Mesendoderm (in vitro differentiated cells): ENCODE results near the gene UGT3A1.

Experiments
- DNase-seq: peaks from one replicate; pipeline ENCODE4 v3.0.0; 2013
- H2AK5ac ChIP-seq: 2 replicates; pipeline ENCODE4 v1.6.1; 2013; ENCODE audit warnings: low read length, inconsistent platforms
- H2BK120ac ChIP-seq: 2 replicates; pipeline ENCODE4 v1.6.1; 2013; ENCODE audit warnings: low read depth, mild to moderate bottlenecking, low read length, moderate library complexity, mixed read lengths
- H2BK15ac ChIP-seq: replicated peaks from 2 replicates; pipeline ENCODE4 v1.6.1; 2013; ENCODE audit warnings: low read depth, mild to moderate bottlenecking, moderate library complexity
- H2BK5ac ChIP-seq: 2 replicates; pipeline ENCODE4 v1.6.1; 2013; ENCODE audit warnings: low read length, inconsistent platforms
- H3K18ac ChIP-seq: 2 replicates; pipeline ENCODE4 v1.6.1; 2013; ENCODE audit warnings: mild to moderate bottlenecking, low read length, mixed read lengths
- H3K23ac ChIP-seq: one replicate; pipeline ENCODE4 v1.6.1; 2013; ENCODE audit warnings: low read length
- H3K27ac ChIP-seq: 2 replicates; pipeline ENCODE4 v1.5.1; 2013; ENCODE audit warnings: low read depth, mild to moderate bottlenecking, inconsistent platforms, low read length, moderate library complexity
- H3K27me3 ChIP-seq: 2 replicates; pipeline ENCODE4 v1.6.1; 2013; ENCODE audit warnings: low read length, control low read depth, mild to moderate bottlenecking, inconsistent platforms; ENCODE audit not compliant: insufficient read depth, poor library complexity
- H3K36me3 ChIP-seq: 2 replicates; pipeline ENCODE4 v1.6.1; 2013; ENCODE audit warnings: low read length, inconsistent platforms; ENCODE audit not compliant: control insufficient read depth, insufficient read depth
- H3K4ac ChIP-seq: one replicate; pipeline ENCODE4 v1.6.1; 2013; ENCODE audit warnings: low read depth, mild to moderate bottlenecking, low read length, moderate library complexity
- H3K4me1 ChIP-seq: 2 replicates; pipeline ENCODE4 v1.6.1; 2013; ENCODE audit warnings: low read depth, low read length, inconsistent platforms; ENCODE audit not compliant: control insufficient read depth
- H3K4me2 ChIP-seq: 2 replicates; pipeline ENCODE4 v1.6.1; 2013; ENCODE audit warnings: low read length
- H3K4me3 ChIP-seq: 2 replicates; pipeline ENCODE4 v1.5.1; 2013; ENCODE audit warnings: mild to moderate bottlenecking, low read length
- H3K56ac ChIP-seq: one replicate; pipeline ENCODE4 v1.6.1; 2013; ENCODE audit warnings: low read length
- H3K79me1 ChIP-seq: 2 replicates; pipeline ENCODE4 v1.6.1; 2013; ENCODE audit warnings: low read length, inconsistent platforms
- H3K79me2 ChIP-seq: 2 replicates; pipeline ENCODE4 v1.6.1; 2013; ENCODE audit warnings: mild to moderate bottlenecking, low read length; ENCODE audit not compliant: control insufficient read depth, insufficient read depth
- H3K9ac ChIP-seq: 2 replicates; pipeline ENCODE4 v1.6.1; 2013; ENCODE audit warnings: low read length, inconsistent platforms
- H4K5ac ChIP-seq: one replicate; pipeline ENCODE4 v1.6.1; 2013; ENCODE audit warnings: low read length
- H4K8ac ChIP-seq: one replicate; pipeline ENCODE4 v1.6.1; 2013; ENCODE audit warnings: low read depth, mild to moderate bottlenecking, control low read depth, low read length, moderate library complexity
- WGBS: extraction: QIAGEN DNeasy Blood & Tissue Kit; methylation state at CpG from one replicate; pipeline ENCODE4 v1.1.7; 2013; ENCODE audit warnings: low lambda C conversion rate, missing lambda C conversion rate; ENCODE audit not compliant: insufficient coverage; ENCODE audit errors: extremely low coverage; 5-methylcytosine and 5-hydroxymethylcytosine counted together

Gene UGT3A1

GRCh38 chr5:35904443-35905132 lies 86.6 kb downstream of the UGT3A1 start:
- no peak overlapping the region for H3K4me3 ChIP-seq
- no peak overlapping the region for H3K56ac ChIP-seq
- no peak overlapping the region for H4K5ac ChIP-seq
- WGBS = no CpG with 5 or more reads among the region's 11 CpGs
- no peak overlapping the region for H2AK5ac ChIP-seq
- H3K9ac ChIP-seq = no peak overlapping the region
- H3K27me3 ChIP-seq = no peaks in the 10 kb centered on the region
- no peak overlapping the region for H2BK120ac ChIP-seq
- H2BK15ac ChIP-seq = no peak overlapping the region
- H4K8ac ChIP-seq = no peak overlapping the region
- H3K23ac ChIP-seq = no peak overlapping the region
- H3K18ac ChIP-seq = no peak overlapping the region
- H3K27ac ChIP-seq = no peak overlapping the region
- no peaks in the 10 kb centered on the region for H3K36me3 ChIP-seq
- no peak overlapping the region for H3K4me2 ChIP-seq
- H3K79me2 ChIP-seq = no peaks in the 10 kb centered on the region
- H3K4me1 ChIP-seq = peaks cover 2% of the 10 kb centered on the region
- H2BK5ac ChIP-seq = no peak overlapping the region
- no peaks in the 10 kb centered on the region for H3K79me1 ChIP-seq
- H3K4ac ChIP-seq = no peak overlapping the region
- no peak for DNase-seq

GRCh38 chr5:35903631-35904203 lies 87.5 kb downstream of the UGT3A1 start:
- Histone ChIP-seq H3K4ac (no peak overlapping the region), H3K4me1 (peaks cover 2% of the 10 kb centered on the region), H3K36me3 (no peaks in the 10 kb centered on the region), H2AK5ac (no peak overlapping the region), H3K18ac (no peak overlapping the region), H3K79me1 (no peaks in the 10 kb centered on the region), H3K27ac (no peak overlapping the region), H3K23ac (no peak overlapping the region), H4K5ac (no peak overlapping the region), H3K4me3 (no peak overlapping the region), H4K8ac (no peak overlapping the region), H3K79me2 (no peaks in the 10 kb centered on the region), H2BK5ac (no peak overlapping the region), H2BK120ac (no peak overlapping the region), H3K4me2 (no peak overlapping the region), H3K27me3 (no peaks in the 10 kb centered on the region), H3K56ac (no peak overlapping the region), H2BK15ac (no peak overlapping the region), H3K9ac (no peak overlapping the region)
- no CpG with 5 or more reads among the region's 6 CpGs for WGBS
- DNase-seq = no peak

- H3K4me3 ChIP-seq = no peak overlapping the region
- H4K8ac ChIP-seq = no peak overlapping the region
- no peak overlapping the region for H3K27ac ChIP-seq
- no CpG with 5 or more reads among the region's 2 CpGs for WGBS
- no peaks in the 10 kb centered on the region for H3K27me3 ChIP-seq
- no peak overlapping the region for H2BK120ac ChIP-seq
- no peak overlapping the region for H3K4me2 ChIP-seq
- H3K36me3 ChIP-seq = no peaks in the 10 kb centered on the region
- no peak overlapping the region for H3K9ac ChIP-seq
- no peaks in the 10 kb centered on the region for H3K79me2 ChIP-seq
- H2AK5ac ChIP-seq = no peak overlapping the region
- H3K18ac ChIP-seq = no peak overlapping the region
- no peak overlapping the region for H3K4ac ChIP-seq
- no peaks in the 10 kb centered on the region for H3K79me1 ChIP-seq
- H3K23ac ChIP-seq = no peak overlapping the region
- H4K5ac ChIP-seq = no peak overlapping the region
- no peak for DNase-seq
- no peaks in the 10 kb centered on the region for H3K4me1 ChIP-seq
- no peak overlapping the region for H2BK15ac ChIP-seq
- no peak overlapping the region for H2BK5ac ChIP-seq
- H3K56ac ChIP-seq = no peak overlapping the region
These were observed 89.0 kb downstream of the UGT3A1 start for GRCh38 chr5:35902046-35902672.
